HL-60 (cell line): ENCODE measurements around the gene DOCK10.

Experiments
- GABPA ChIP-seq: IDR thresholded peaks from 2 replicates; pipeline ENCODE4 v1.6.1; 2012; ENCODE audit warnings: low read depth
- SPI1 ChIP-seq: IDR thresholded peaks from 2 replicates; pipeline ENCODE4 v1.6.1; 2012; ENCODE audit warnings: low read depth, mild to moderate bottlenecking, borderline replicate concordance
- TF ChIP-seq, protein P1 (sequence below): IDR thresholded peaks from 2 replicates; pipeline ENCODE4 v1.6.1; 2012; ENCODE audit warnings: low read depth; ENCODE audit not compliant: insufficient replicate concordance
- TF ChIP-seq, protein P2 (sequence below): IDR thresholded peaks from one replicate; pipeline ENCODE4 v1.5.1; 2011; ENCODE audit warnings: low read length, control low read depth, inconsistent platforms; ENCODE audit not compliant: insufficient read depth

DNA sequence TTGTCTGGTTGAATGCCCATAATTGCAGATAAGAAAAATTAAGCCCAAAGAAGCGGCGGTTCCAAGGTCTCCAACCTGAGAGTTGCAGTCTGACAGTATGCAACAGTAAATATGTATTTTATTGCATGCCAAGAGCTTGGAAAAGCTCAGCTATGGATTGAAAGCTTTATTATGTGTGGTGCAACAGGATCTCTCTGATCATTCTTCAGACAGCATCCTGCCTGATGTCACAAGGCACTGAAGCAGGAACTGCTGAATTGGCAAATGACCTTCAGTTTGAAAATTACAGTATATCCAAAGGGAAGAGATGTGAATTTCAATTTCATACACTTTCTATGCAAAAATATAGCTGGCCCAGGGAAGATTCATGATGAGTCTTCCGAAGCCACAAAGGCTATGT, 42.5 kb downstream of the DOCK10 start:
- TF ChIP-seq, protein P1, sequence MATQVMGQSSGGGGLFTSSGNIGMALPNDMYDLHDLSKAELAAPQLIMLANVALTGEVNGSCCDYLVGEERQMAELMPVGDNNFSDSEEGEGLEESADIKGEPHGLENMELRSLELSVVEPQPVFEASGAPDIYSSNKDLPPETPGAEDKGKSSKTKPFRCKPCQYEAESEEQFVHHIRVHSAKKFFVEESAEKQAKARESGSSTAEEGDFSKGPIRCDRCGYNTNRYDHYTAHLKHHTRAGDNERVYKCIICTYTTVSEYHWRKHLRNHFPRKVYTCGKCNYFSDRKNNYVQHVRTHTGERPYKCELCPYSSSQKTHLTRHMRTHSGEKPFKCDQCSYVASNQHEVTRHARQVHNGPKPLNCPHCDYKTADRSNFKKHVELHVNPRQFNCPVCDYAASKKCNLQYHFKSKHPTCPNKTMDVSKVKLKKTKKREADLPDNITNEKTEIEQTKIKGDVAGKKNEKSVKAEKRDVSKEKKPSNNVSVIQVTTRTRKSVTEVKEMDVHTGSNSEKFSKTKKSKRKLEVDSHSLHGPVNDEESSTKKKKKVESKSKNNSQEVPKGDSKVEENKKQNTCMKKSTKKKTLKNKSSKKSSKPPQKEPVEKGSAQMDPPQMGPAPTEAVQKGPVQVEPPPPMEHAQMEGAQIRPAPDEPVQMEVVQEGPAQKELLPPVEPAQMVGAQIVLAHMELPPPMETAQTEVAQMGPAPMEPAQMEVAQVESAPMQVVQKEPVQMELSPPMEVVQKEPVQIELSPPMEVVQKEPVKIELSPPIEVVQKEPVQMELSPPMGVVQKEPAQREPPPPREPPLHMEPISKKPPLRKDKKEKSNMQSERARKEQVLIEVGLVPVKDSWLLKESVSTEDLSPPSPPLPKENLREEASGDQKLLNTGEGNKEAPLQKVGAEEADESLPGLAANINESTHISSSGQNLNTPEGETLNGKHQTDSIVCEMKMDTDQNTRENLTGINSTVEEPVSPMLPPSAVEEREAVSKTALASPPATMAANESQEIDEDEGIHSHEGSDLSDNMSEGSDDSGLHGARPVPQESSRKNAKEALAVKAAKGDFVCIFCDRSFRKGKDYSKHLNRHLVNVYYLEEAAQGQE, result no peak
- TF ChIP-seq, protein P2, sequence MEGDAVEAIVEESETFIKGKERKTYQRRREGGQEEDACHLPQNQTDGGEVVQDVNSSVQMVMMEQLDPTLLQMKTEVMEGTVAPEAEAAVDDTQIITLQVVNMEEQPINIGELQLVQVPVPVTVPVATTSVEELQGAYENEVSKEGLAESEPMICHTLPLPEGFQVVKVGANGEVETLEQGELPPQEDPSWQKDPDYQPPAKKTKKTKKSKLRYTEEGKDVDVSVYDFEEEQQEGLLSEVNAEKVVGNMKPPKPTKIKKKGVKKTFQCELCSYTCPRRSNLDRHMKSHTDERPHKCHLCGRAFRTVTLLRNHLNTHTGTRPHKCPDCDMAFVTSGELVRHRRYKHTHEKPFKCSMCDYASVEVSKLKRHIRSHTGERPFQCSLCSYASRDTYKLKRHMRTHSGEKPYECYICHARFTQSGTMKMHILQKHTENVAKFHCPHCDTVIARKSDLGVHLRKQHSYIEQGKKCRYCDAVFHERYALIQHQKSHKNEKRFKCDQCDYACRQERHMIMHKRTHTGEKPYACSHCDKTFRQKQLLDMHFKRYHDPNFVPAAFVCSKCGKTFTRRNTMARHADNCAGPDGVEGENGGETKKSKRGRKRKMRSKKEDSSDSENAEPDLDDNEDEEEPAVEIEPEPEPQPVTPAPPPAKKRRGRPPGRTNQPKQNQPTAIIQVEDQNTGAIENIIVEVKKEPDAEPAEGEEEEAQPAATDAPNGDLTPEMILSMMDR, result no peak
- TF ChIP-seq GABPA (no peak), SPI1 (no peak)
